ENCODE measurements around the gene RBMS1. TPM values are rescaled to one million over a fixed set of nuclear protein-coding genes. Genes with fewer than 3 reads are reported as not detected.

RBMS1 gene
- total RNA-seq, 1 donor from 2014 or later: 148 TPM

- H4K20me1 ChIP-seq (ENCODE audit: insufficient read depth, low read length): no peaks in the 10 kb centered on the region
- no peak overlapping the region for H3K9ac ChIP-seq (ENCODE audit: low read length)
- no peak overlapping the region for H2AFZ ChIP-seq (ENCODE audit: low read depth, low read length)
- peaks cover 26% of the 10 kb centered on the region for H3K36me3 Mint-ChIP-seq (ENCODE audit: low read depth, unreplicated experiment)
- H3K27ac Mint-ChIP-seq (ENCODE audit: unreplicated experiment): peak overlapping the region; percentile 21
- peaks cover 55% of the 10 kb centered on the region for H3K36me3 ChIP-seq (ENCODE audit: insufficient read depth, low read length)
- H3K4me3 Mint-ChIP-seq (ENCODE audit: unreplicated experiment): no peak overlapping the region
- no peak overlapping the region for H3K4me3 ChIP-seq (ENCODE audit: insufficient read depth, low read depth, low read length)
- no peaks in the 10 kb centered on the region for H3K9me3 ChIP-seq (ENCODE audit: insufficient read depth, low read depth, low read length)
- H3K79me2 ChIP-seq (ENCODE audit: insufficient read depth, low read length): no peaks in the 10 kb centered on the region
- FAIRE-seq (no peak), DNase-seq (ENCODE audit: low read depth) (no peak)
- H3K4me1 Mint-ChIP-seq (ENCODE audit: low read depth, unreplicated experiment): peaks cover 42% of the 10 kb centered on the region
- no peak overlapping the region for H3K27ac ChIP-seq (ENCODE audit: low read depth, low read length)
- no peaks in the 10 kb centered on the region for H3K27me3 ChIP-seq (ENCODE audit: insufficient read depth, low read length)
- H3K9me3 Mint-ChIP-seq (ENCODE audit: unreplicated experiment): no peaks in the 10 kb centered on the region
- no peaks in the 10 kb centered on the region for H3K27me3 Mint-ChIP-seq (ENCODE audit: low read depth, unreplicated experiment)
- no peak overlapping the region for H3K4me2 ChIP-seq (ENCODE audit: low read length)
- H3K4me1 ChIP-seq (ENCODE audit: insufficient read depth, low read length): peaks cover 12% of the 10 kb centered on the region
- TF ChIP-seq CTCF (IDR thresholded peaks at IDR 0.05; ENCODE audit: insufficient read depth, low read depth, low read length) (no peak), EZH2 (IDR thresholded peaks at IDR 0.05; ENCODE audit: insufficient read depth, low read length) (no peak)
These were observed 215.3 kb downstream of the RBMS1 start for GRCh38 chr2:160278101-160278878.

- H2AFZ ChIP-seq (ENCODE audit: low read depth, low read length): no peak overlapping the region
- Mint-ChIP-seq H3K4me1 (ENCODE audit: low read depth, unreplicated experiment) (peaks cover 51% of the 10 kb centered on the region), H3K9me3 (ENCODE audit: unreplicated experiment) (no peaks in the 10 kb centered on the region), H3K27ac (ENCODE audit: unreplicated experiment) (no peak overlapping the region), H3K27me3 (ENCODE audit: low read depth, unreplicated experiment) (no peaks in the 10 kb centered on the region), H3K36me3 (ENCODE audit: low read depth, unreplicated experiment) (peaks cover 31% of the 10 kb centered on the region), H3K4me3 (ENCODE audit: unreplicated experiment) (no peak overlapping the region)
- no peaks in the 10 kb centered on the region for H3K27me3 ChIP-seq (ENCODE audit: insufficient read depth, low read length)
- no peaks in the 10 kb centered on the region for H3K79me2 ChIP-seq (ENCODE audit: insufficient read depth, low read length)
- H3K4me1 ChIP-seq (ENCODE audit: insufficient read depth, low read length): peaks cover 9% of the 10 kb centered on the region
- no peak overlapping the region for H3K9ac ChIP-seq (ENCODE audit: low read length)
- no peak overlapping the region for H3K27ac ChIP-seq (ENCODE audit: low read depth, low read length)
- DNase-seq (ENCODE audit: low read depth): no peak
- H3K36me3 ChIP-seq (ENCODE audit: insufficient read depth, low read length): peaks cover 47% of the 10 kb centered on the region
- TF ChIP-seq CTCF (IDR thresholded peaks at IDR 0.05; ENCODE audit: insufficient read depth, low read depth, low read length) (no peak), EZH2 (IDR thresholded peaks at IDR 0.05; ENCODE audit: insufficient read depth, low read length) (no peak)
- FAIRE-seq: no peak
- no peaks in the 10 kb centered on the region for H3K9me3 ChIP-seq (ENCODE audit: insufficient read depth, low read depth, low read length)
- H3K4me2 ChIP-seq (ENCODE audit: low read length): no peak overlapping the region
- H4K20me1 ChIP-seq (ENCODE audit: insufficient read depth, low read length): no peaks in the 10 kb centered on the region
- no peak overlapping the region for H3K4me3 ChIP-seq (ENCODE audit: insufficient read depth, low read depth, low read length)
These were observed 216.5 kb downstream of the RBMS1 start for GRCh38 chr2:160277151-160277550.

- peaks cover 18% of the 10 kb centered on the region for H3K4me1 ChIP-seq (ENCODE audit: insufficient read depth, low read length)
- Mint-ChIP-seq H3K27ac (ENCODE audit: unreplicated experiment) (no peak overlapping the region), H3K36me3 (ENCODE audit: low read depth, unreplicated experiment) (peaks cover 39% of the 10 kb centered on the region), H3K4me3 (ENCODE audit: unreplicated experiment) (no peak overlapping the region), H3K27me3 (ENCODE audit: low read depth, unreplicated experiment) (no peaks in the 10 kb centered on the region), H3K9me3 (ENCODE audit: unreplicated experiment) (no peaks in the 10 kb centered on the region), H3K4me1 (ENCODE audit: low read depth, unreplicated experiment) (peaks cover 55% of the 10 kb centered on the region)
- no peaks in the 10 kb centered on the region for H4K20me1 ChIP-seq (ENCODE audit: insufficient read depth, low read length)
- no peak for FAIRE-seq
- H3K36me3 ChIP-seq (ENCODE audit: insufficient read depth, low read length): peaks cover 37% of the 10 kb centered on the region
- H3K4me2 ChIP-seq (ENCODE audit: low read length): no peak overlapping the region
- H2AFZ ChIP-seq (ENCODE audit: low read depth, low read length): no peak overlapping the region
- TF ChIP-seq CTCF (IDR thresholded peaks at IDR 0.05; ENCODE audit: insufficient read depth, low read depth, low read length) (no peak), EZH2 (IDR thresholded peaks at IDR 0.05; ENCODE audit: insufficient read depth, low read length) (no peak)
- no peak overlapping the region for H3K4me3 ChIP-seq (ENCODE audit: insufficient read depth, low read depth, low read length)
- no peaks in the 10 kb centered on the region for H3K9me3 ChIP-seq (ENCODE audit: insufficient read depth, low read depth, low read length)
- H3K27me3 ChIP-seq (ENCODE audit: insufficient read depth, low read length): no peaks in the 10 kb centered on the region
- no peaks in the 10 kb centered on the region for H3K79me2 ChIP-seq (ENCODE audit: insufficient read depth, low read length)
- H3K27ac ChIP-seq (ENCODE audit: low read depth, low read length): no peak overlapping the region
- H3K9ac ChIP-seq (ENCODE audit: low read length): no peak overlapping the region
- no peak for DNase-seq (ENCODE audit: low read depth)
These were observed 218.0 kb downstream of the RBMS1 start for GRCh38 chr2:160275656-160276055.
